PFSK-1 (cell line): ENCODE measurements around the gene SYNPR. TPM values are rescaled to one million over a fixed set of nuclear protein-coding genes. Genes with fewer than 3 reads are reported as not detected.

Experiments used
- FOXP2 ChIP-seq: optimal IDR thresholded peaks from 2 replicates; pipeline ENCODE3; 2011; ENCODE audit warnings: borderline replicate concordance, control low read depth, inconsistent platforms; ENCODE audit not compliant: insufficient read depth; ENCODE audit errors: extremely low read length, extremely low read depth
- POLR2AphosphoS5 ChIP-seq: IDR thresholded peaks from 2 replicates; pipeline ENCODE4 v1.6.1; 2012; ENCODE audit warnings: low read depth, mild to moderate bottlenecking, control low read depth, low read length, moderate library complexity
- SIN3A ChIP-seq: IDR thresholded peaks from 2 replicates; pipeline ENCODE4 v1.6.1; 2012; ENCODE audit warnings: mild to moderate bottlenecking, low read length, moderate library complexity, borderline replicate concordance; ENCODE audit not compliant: insufficient read depth
- TAF1 ChIP-seq: IDR thresholded peaks from 2 replicates; pipeline ENCODE4 v1.6.1; 2012; ENCODE audit warnings: low read length, control low read depth, borderline replicate concordance; ENCODE audit not compliant: insufficient read depth
- polyA plus RNA-seq: library from polyadenylated mRNA; unstranded; fragments of >200 nt; gene quantifications from one replicate; pipeline ENCODE4 v1.2.1, GENCODE V29; 2012; ENCODE audit warnings: low read depth, missing spikeins; ENCODE audit not compliant: insufficient read length
- TF ChIP-seq, protein P1 (sequence below), 2 experiments: IDR thresholded peaks; 2 replicates each; pipeline versions ENCODE4 v1.6.1 to v1.8.0; 2011 to 2012; ENCODE audit warnings: low read depth in 2 of 2, low read length in 2 of 2, control low read depth in 1 of 2, inconsistent platforms in 1 of 2, mild to moderate bottlenecking in 1 of 2, moderate library complexity in 1 of 2; ENCODE audit not compliant: insufficient read depth in 1 of 2

SYNPR gene
- polyA plus RNA-seq, result 0.19 TPM

DNA sequence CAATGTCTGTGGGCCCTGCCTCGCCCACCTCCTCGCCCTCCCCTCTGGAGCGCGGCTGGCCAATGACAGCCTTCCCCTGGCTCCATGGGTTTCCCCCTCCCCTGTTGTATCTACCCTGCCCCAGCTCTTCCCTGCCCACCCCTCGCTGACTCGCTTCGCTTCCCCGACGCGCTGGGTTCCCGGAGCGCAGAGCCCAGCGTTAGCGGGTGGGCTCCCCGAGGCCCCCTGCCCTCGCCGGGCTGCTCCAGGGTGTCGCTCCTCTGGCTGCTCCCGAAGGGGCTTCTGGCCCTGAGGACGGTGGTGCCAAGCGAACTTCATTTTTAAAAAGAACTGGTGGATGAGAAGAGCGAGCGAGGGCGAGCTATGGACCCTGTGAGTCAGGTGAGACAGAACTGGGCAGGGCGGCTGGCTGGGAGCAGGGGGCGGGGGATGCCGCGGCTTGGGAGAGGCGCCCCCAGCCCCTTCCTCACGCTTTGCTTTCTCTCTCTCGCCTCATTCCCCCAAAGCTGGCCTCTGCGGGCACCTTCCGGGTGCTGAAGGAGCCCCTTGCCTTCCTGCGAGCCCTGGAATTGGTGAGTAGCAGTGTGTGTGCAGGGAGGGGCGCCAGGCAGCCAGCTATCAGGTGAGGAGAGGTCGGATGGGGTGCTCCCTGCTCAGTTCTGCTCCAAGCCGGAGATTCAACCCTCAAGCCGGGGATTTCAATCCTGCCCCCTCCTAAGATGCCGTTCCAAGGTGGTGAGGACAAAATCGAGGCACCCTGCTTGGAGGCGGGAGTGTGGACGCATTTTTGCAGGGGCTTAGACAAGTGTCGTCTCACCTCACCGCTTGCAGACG, at the start of gene SYNPR:
Gene SYNPR (plus strand): TSS at position 138 of the 834 bp plus-strand sequence.
- TF ChIP-seq FOXP2 (no peak), POLR2AphosphoS5 (no peak), TAF1 (no peak), SIN3A (no peak)

GRCh38 chr3:63228677-63229076, 49.4 kb upstream of the SYNPR start:
- TF ChIP-seq SIN3A (no peak), TAF1 (no peak), FOXP2 (no peak), POLR2AphosphoS5 (no peak)
- TF ChIP-seq, protein P1, sequence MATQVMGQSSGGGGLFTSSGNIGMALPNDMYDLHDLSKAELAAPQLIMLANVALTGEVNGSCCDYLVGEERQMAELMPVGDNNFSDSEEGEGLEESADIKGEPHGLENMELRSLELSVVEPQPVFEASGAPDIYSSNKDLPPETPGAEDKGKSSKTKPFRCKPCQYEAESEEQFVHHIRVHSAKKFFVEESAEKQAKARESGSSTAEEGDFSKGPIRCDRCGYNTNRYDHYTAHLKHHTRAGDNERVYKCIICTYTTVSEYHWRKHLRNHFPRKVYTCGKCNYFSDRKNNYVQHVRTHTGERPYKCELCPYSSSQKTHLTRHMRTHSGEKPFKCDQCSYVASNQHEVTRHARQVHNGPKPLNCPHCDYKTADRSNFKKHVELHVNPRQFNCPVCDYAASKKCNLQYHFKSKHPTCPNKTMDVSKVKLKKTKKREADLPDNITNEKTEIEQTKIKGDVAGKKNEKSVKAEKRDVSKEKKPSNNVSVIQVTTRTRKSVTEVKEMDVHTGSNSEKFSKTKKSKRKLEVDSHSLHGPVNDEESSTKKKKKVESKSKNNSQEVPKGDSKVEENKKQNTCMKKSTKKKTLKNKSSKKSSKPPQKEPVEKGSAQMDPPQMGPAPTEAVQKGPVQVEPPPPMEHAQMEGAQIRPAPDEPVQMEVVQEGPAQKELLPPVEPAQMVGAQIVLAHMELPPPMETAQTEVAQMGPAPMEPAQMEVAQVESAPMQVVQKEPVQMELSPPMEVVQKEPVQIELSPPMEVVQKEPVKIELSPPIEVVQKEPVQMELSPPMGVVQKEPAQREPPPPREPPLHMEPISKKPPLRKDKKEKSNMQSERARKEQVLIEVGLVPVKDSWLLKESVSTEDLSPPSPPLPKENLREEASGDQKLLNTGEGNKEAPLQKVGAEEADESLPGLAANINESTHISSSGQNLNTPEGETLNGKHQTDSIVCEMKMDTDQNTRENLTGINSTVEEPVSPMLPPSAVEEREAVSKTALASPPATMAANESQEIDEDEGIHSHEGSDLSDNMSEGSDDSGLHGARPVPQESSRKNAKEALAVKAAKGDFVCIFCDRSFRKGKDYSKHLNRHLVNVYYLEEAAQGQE (IDR thresholded peaks at IDR 0.05; ENCODE audit: insufficient read depth in 1 of 2, low read depth in 2 of 2, low read length in 2 of 2), result no peak

- TF ChIP-seq, protein P1 (IDR thresholded peaks at IDR 0.05; ENCODE audit: insufficient read depth in 1 of 2, low read depth in 2 of 2, low read length in 2 of 2), result no peak
- no peak for TF ChIP-seq SIN3A
- no peak for TF ChIP-seq POLR2AphosphoS5
- no peak for TF ChIP-seq TAF1
- TF ChIP-seq FOXP2, result no peak
Measured at GRCh38 chr3:63230146-63230545, 48.0 kb upstream of the SYNPR start.

DNA sequence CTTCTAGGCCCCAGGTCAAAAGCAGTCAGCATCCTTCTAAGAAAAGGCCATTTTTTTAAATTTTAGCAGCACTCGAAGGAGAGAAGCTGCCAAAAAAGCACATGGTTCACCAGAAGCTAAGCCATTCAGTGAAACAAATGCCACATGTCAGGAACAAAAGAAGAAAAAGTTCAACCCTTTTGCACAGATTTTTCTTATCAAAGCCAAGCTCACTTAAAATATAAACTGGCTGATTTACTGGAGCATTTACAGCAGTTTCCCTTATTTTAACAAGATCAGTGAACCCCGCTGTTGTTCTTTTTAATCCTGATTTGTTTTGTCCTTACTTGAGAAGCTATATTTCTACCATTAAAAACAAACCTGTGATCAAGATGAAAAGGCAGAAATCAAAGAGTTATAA, 46.5 kb upstream of the SYNPR start:
- TF ChIP-seq POLR2AphosphoS5, result no peak
- TF ChIP-seq, protein P1 (IDR thresholded peaks at IDR 0.05; ENCODE audit: insufficient read depth in 1 of 2, low read depth in 2 of 2, low read length in 2 of 2), result no peak
- TF ChIP-seq TAF1, result no peak
- no peak for TF ChIP-seq SIN3A
- TF ChIP-seq FOXP2, result no peak

GRCh38 chr3:63232764-63233396, 45.2 kb upstream of the SYNPR start:
- no peak for TF ChIP-seq POLR2AphosphoS5
- TF ChIP-seq, protein P1 (IDR thresholded peaks at IDR 0.05; ENCODE audit: insufficient read depth in 1 of 2, low read depth in 2 of 2, low read length in 2 of 2), result no peak
- TF ChIP-seq TAF1, result no peak
- TF ChIP-seq SIN3A, result no peak
- no peak for TF ChIP-seq FOXP2
